T-helper 1 cell treated with Interleukin-12 subunit alpha and Interleukin-12 subunit beta and Interleukin-4 antibody, amounts not matched to agents 30 μg/mL and 1 μg/mL, for 36 hours (primary cell): ENCODE data around the gene CMKLR1.

Source experiments
- H3K27ac Mint-ChIP-seq: one replicate; pipeline ENCODE4 v1.8.0; 2021; ENCODE audit warnings: mild to moderate bottlenecking, mixed read lengths
- H3K27me3 Mint-ChIP-seq: one replicate; pipeline ENCODE4 v1.8.0; 2021; ENCODE audit warnings: low read depth, mixed read lengths
- H3K36me3 Mint-ChIP-seq: one replicate; pipeline ENCODE4 v1.8.0; 2021; ENCODE audit warnings: low read depth, mixed read lengths
- H3K4me1 Mint-ChIP-seq: one replicate; pipeline ENCODE4 v1.8.0; 2021; ENCODE audit warnings: low read depth, mixed read lengths
- H3K4me3 Mint-ChIP-seq: one replicate; pipeline ENCODE4 v1.8.0; 2021; ENCODE audit warnings: mild to moderate bottlenecking, moderate library complexity, mixed read lengths
- H3K9me3 Mint-ChIP-seq: one replicate; pipeline ENCODE4 v1.8.0; 2021; ENCODE audit warnings: mixed read lengths

The CMKLR1 gene

GRCh38 chr12:108268397-108268796, 70.7 kb downstream of the CMKLR1 start:
- H3K36me3 Mint-ChIP-seq, result no peaks in the 10 kb centered on the region
- H3K9me3 Mint-ChIP-seq, result peaks cover 2% of the 10 kb centered on the region
- H3K27ac Mint-ChIP-seq, result no peak overlapping the region
- no peaks in the 10 kb centered on the region for H3K27me3 Mint-ChIP-seq
- H3K4me1 Mint-ChIP-seq, result no peaks in the 10 kb centered on the region
- H3K4me3 Mint-ChIP-seq, result no peak overlapping the region

- no peak overlapping the region for H3K4me3 Mint-ChIP-seq
- no peak overlapping the region for H3K27ac Mint-ChIP-seq
- H3K27me3 Mint-ChIP-seq, result no peaks in the 10 kb centered on the region
- H3K9me3 Mint-ChIP-seq, result peaks cover 4% of the 10 kb centered on the region
- no peaks in the 10 kb centered on the region for H3K4me1 Mint-ChIP-seq
- H3K36me3 Mint-ChIP-seq, result no peaks in the 10 kb centered on the region
Measured at GRCh38 chr12:108267450-108267849, 71.7 kb downstream of the CMKLR1 start.

DNA sequence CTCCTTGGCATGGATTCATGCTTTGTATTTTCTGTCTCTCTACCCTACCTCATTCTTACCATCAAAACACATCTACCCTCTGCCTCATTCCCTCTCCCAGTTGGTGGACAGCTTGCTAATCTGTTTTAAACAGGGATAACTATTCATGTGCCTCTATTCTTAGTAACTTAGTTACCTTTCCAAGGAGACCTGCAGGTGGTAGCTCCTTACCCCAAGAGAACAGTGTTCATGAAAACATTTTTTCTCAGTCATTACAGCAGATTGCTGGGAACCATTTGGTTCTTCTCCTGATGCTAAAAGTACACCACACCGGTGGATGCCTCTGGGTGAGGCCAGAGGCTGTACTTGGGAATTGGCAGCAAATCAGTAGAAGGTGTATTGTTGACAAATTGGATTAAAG, 73.0 kb downstream of the CMKLR1 start:
- Mint-ChIP-seq H3K27ac (no peak overlapping the region), H3K4me1 (no peaks in the 10 kb centered on the region), H3K4me3 (no peak overlapping the region), H3K36me3 (no peaks in the 10 kb centered on the region), H3K27me3 (no peaks in the 10 kb centered on the region), H3K9me3 (peaks cover 5% of the 10 kb centered on the region)

GRCh38 chr12:108265505-108265904, 73.6 kb downstream of the CMKLR1 start:
- Mint-ChIP-seq H3K4me1 (no peaks in the 10 kb centered on the region), H3K27ac (no peak overlapping the region), H3K4me3 (no peak overlapping the region), H3K9me3 (peaks cover 11% of the 10 kb centered on the region), H3K36me3 (no peaks in the 10 kb centered on the region), H3K27me3 (peaks cover 4% of the 10 kb centered on the region)

GRCh38 chr12:108260969-108261368, 78.1 kb downstream of the CMKLR1 start:
- H3K36me3 Mint-ChIP-seq, result no peaks in the 10 kb centered on the region
- H3K27ac Mint-ChIP-seq, result no peak overlapping the region
- peaks cover 18% of the 10 kb centered on the region for H3K9me3 Mint-ChIP-seq
- H3K27me3 Mint-ChIP-seq, result peaks cover 6% of the 10 kb centered on the region
- H3K4me1 Mint-ChIP-seq, result no peaks in the 10 kb centered on the region
- no peak overlapping the region for H3K4me3 Mint-ChIP-seq

- H3K9me3 Mint-ChIP-seq, result peaks cover 18% of the 10 kb centered on the region
- no peak overlapping the region for H3K27ac Mint-ChIP-seq
- no peaks in the 10 kb centered on the region for H3K4me1 Mint-ChIP-seq
- H3K4me3 Mint-ChIP-seq, result no peak overlapping the region
- H3K27me3 Mint-ChIP-seq, result peaks cover 6% of the 10 kb centered on the region
- H3K36me3 Mint-ChIP-seq, result no peaks in the 10 kb centered on the region
Measured at GRCh38 chr12:108260039-108260438, 79.1 kb downstream of the CMKLR1 start.

DNA sequence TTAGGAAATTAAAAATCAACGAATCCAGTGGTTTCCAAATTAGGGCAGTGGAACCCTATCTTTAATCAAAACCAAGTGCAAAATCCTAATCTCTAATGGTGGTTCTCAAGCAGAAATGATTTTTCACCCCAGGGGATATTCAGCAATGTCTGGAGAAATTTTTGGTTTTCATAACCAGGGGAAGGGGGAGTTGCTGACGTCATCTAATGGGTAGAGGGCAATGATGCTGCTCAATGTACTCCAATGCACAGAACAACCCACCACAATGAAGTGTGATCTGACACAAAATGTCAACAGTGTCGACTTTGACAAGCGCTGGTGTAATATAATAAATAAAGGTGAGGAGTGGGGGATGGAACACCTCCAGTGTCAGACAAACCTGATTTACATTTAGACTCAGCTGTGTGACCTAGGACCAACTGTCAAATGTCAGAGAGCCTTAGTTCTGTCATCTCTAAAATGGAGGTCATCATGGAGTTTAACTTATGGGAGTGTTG, 81.5 kb downstream of the CMKLR1 start:
- peaks cover 6% of the 10 kb centered on the region for H3K27me3 Mint-ChIP-seq
- peaks cover 15% of the 10 kb centered on the region for H3K9me3 Mint-ChIP-seq
- no peaks in the 10 kb centered on the region for H3K36me3 Mint-ChIP-seq
- no peak overlapping the region for H3K4me3 Mint-ChIP-seq
- H3K4me1 Mint-ChIP-seq, result no peaks in the 10 kb centered on the region
- no peak overlapping the region for H3K27ac Mint-ChIP-seq

DNA sequence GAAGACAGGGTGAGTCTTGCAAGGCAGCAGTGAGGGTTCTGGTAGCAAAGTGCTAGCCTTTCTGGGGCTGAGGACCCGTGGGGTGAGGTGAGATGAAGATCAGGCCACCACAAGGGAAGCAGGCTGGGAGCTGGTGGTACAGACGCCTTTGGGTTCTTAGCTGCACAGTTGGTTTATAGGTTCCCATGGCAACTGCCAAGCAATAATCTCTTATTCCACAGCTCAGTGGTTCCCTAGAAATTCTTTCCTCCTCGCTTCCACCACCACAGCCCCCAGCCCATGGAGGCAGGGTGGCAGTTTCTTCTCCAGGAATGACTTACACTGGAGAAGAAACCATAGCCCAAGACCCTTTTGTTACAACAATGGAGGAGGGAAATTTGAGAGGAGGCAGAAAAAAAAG, 82.1 kb downstream of the CMKLR1 start:
- no peaks in the 10 kb centered on the region for H3K4me1 Mint-ChIP-seq
- H3K27ac Mint-ChIP-seq, result no peak overlapping the region
- H3K27me3 Mint-ChIP-seq, result peaks cover 6% of the 10 kb centered on the region
- H3K36me3 Mint-ChIP-seq, result no peaks in the 10 kb centered on the region
- peaks cover 15% of the 10 kb centered on the region for H3K9me3 Mint-ChIP-seq
- no peak overlapping the region for H3K4me3 Mint-ChIP-seq

GRCh38 chr12:108255252-108255602, 83.9 kb downstream of the CMKLR1 start:
- H3K36me3 Mint-ChIP-seq, result no peaks in the 10 kb centered on the region
- peaks cover 5% of the 10 kb centered on the region for H3K9me3 Mint-ChIP-seq
- H3K4me1 Mint-ChIP-seq, result no peaks in the 10 kb centered on the region
- H3K27me3 Mint-ChIP-seq, result no peaks in the 10 kb centered on the region
- H3K4me3 Mint-ChIP-seq, result no peak overlapping the region
- H3K27ac Mint-ChIP-seq, result no peak overlapping the region

DNA sequence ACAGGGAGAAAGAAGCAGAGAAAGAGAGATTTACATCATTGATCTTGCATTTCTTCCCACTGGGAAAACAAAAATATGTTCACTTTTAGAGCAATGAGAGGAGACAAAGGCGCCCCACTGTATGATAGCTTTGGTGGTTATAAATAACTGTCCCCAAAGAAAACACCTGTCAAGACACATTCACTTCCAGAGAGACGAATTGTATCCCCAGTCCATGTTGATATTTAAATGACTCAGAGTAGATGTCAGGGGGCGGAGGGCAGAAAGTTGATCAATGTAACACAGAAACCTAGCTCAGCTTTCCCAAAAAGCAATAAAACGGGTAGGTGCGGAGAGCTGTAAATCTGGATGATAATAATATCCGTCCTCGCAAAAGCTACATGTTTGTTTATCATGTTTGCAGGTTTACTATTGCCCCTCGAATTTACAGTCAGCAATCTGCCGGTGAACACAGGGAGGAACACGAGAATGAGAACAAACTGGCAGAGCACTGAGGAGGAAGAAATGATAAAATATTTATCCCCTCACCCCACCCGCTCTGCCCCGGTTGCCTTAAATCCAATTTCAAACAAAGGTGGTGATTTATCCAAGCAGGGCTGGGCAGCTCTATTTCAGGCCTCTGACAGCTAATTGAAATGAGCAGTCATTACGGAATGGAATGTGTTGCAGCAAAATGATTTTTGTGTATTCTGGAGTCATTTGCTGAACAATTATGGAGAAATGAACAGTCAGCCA, 84.4 kb downstream of the CMKLR1 start:
- no peaks in the 10 kb centered on the region for H3K36me3 Mint-ChIP-seq
- no peaks in the 10 kb centered on the region for H3K9me3 Mint-ChIP-seq
- no peaks in the 10 kb centered on the region for H3K4me1 Mint-ChIP-seq
- H3K4me3 Mint-ChIP-seq, result no peak overlapping the region
- H3K27ac Mint-ChIP-seq, result no peak overlapping the region
- no peaks in the 10 kb centered on the region for H3K27me3 Mint-ChIP-seq

DNA sequence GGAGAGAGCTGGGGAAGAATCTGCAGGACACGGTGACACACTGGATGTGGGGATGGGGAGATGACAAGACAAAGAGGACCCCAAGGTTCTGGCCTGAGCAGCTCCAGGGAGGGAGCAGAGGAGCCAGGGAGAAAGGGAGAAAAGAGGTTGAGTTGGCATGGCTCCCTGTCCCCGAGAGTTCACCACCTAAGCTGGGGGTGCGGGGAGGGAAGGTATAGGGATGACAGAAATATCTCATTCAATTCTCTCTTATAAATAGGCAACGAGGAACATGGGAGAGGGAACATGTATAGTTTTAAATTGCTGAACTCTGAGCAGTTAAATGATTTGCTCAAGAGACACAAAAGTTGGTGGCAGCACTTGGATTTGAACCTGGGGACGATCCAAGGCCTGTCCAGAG, 85.1 kb downstream of the CMKLR1 start:
- Mint-ChIP-seq H3K27ac (no peak overlapping the region), H3K9me3 (no peaks in the 10 kb centered on the region), H3K4me3 (no peak overlapping the region), H3K36me3 (no peaks in the 10 kb centered on the region), H3K27me3 (no peaks in the 10 kb centered on the region), H3K4me1 (no peaks in the 10 kb centered on the region)

- no peaks in the 10 kb centered on the region for H3K27me3 Mint-ChIP-seq
- H3K36me3 Mint-ChIP-seq, result no peaks in the 10 kb centered on the region
- H3K27ac Mint-ChIP-seq, result no peak overlapping the region
- H3K4me3 Mint-ChIP-seq, result no peak overlapping the region
- H3K9me3 Mint-ChIP-seq, result no peaks in the 10 kb centered on the region
- H3K4me1 Mint-ChIP-seq, result no peaks in the 10 kb centered on the region
Measured at GRCh38 chr12:108253540-108253939, 85.6 kb downstream of the CMKLR1 start.

GRCh38 chr12:108252523-108252922, 86.6 kb downstream of the CMKLR1 start:
- no peak overlapping the region for H3K4me3 Mint-ChIP-seq
- no peaks in the 10 kb centered on the region for H3K4me1 Mint-ChIP-seq
- H3K27me3 Mint-ChIP-seq, result no peaks in the 10 kb centered on the region
- H3K36me3 Mint-ChIP-seq, result no peaks in the 10 kb centered on the region
- no peaks in the 10 kb centered on the region for H3K9me3 Mint-ChIP-seq
- no peak overlapping the region for H3K27ac Mint-ChIP-seq

DNA sequence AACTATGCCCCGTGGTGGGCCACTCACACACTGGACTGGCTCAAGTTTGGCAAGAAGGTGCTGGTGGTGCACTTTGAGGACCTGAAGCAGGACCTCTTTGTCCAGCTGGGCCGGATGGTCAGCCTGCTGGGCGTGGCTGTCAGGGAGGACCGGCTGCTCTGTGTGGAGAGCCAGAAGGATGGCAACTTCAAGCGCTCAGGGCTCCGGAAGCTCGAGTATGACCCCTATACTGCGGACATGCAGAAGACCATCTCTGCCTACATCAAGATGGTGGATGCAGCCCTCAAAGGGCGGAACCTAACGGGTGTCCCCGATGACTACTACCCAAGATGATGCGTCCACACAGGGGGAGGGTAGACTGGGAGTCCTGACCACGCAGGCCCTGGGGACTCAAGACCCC, 91.1 kb downstream of the CMKLR1 start:
- Mint-ChIP-seq H3K4me1 (no peaks in the 10 kb centered on the region), H3K4me3 (no peak overlapping the region), H3K27me3 (no peaks in the 10 kb centered on the region), H3K9me3 (no peaks in the 10 kb centered on the region), H3K27ac (no peak overlapping the region), H3K36me3 (no peaks in the 10 kb centered on the region)

DNA sequence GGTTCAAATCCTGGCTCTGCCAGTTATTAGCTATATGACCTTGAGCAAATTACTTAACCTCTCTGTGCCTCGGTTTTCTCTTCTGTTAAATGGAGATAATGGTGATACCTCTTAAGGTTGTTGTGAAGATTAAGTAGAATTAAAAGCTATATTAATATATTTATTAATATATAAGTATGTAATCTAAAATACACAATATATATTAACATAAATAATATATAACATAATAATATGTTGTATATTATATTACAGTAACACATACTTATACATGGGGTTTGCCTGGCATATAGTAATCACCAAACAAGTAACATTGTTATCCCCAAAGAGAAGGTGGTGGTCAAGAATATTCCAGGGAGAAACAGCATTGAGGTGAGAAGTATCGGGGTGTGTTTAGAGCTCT, 92.0 kb downstream of the CMKLR1 start:
- H3K4me3 Mint-ChIP-seq, result no peak overlapping the region
- no peaks in the 10 kb centered on the region for H3K27me3 Mint-ChIP-seq
- H3K36me3 Mint-ChIP-seq, result no peaks in the 10 kb centered on the region
- H3K9me3 Mint-ChIP-seq, result no peaks in the 10 kb centered on the region
- no peaks in the 10 kb centered on the region for H3K4me1 Mint-ChIP-seq
- no peak overlapping the region for H3K27ac Mint-ChIP-seq
